Astrocyte of the spinal cord (primary cell): ENCODE measurements around the gene HOXD12.

Source experiments
- DNase-seq: peaks from one replicate; pipeline ENCODE4 v3.0.0; 2011; ENCODE audit warnings: low read depth, low spot score
- H3K4me3 ChIP-seq: 2 replicates; pipeline ENCODE4 v1.5.1; 2011; ENCODE audit warnings: low read depth, mild to moderate bottlenecking, low read length, moderate library complexity
- CTCF ChIP-seq: IDR thresholded peaks from 2 replicates; pipeline ENCODE4 v1.5.1; 2012; ENCODE audit warnings: low read depth, mild to moderate bottlenecking, low read length, inconsistent platforms
- in situ Hi-C: cut with HindIII; loops from 2 replicates; pipeline ENCODE4 v1.10.0; 2017; ENCODE audit warnings: low sequenced_read_pairs

Gene HOXD12

DNA sequence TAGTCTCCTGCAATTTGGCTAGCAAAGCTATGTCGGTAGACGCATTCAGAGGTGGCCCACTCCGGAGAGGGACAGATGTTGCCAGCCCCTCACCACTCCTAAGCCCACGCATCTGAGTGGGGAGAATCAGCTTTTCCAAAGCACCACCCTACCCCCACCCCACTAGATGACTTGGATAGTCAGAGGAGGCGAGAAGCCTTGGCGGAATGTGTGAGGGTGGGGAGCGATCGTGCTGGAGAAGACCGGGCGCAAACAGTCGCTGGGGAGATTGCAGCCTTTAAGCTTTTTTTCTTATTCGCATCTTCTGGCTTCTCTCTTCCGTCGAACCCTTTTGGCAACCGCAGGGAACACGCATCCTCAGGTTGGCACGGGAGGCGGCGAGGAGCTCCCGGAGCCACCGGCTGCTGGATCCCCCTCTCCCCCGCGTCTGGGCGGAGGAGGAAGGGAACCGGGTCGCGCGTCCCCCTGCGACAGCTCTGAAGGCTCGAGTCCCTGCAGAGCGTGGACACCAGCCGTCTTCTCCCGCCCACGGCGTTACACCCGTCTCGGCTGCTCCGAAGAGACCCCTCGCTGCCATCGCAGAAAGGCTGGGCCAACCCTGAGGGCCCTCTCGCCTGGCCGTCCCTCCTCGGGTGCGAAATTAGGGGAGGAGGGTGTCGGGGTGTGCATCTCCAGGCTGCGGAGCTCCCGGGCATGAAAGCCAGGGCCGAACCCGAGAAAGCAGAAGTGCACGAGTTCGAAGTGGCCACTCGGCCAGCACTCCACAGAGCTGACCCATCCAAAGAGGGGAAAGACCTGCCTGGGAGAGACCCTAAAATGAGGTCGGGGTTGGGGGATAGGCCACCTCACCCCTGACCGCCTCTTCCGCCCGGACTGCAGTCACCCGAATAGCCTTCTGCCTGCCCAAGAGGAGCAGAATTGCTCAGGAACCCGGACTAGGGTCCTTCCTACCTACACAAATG lies 28.0 kb upstream of the HOXD12 start:
- no peak for DNase-seq
- in situ Hi-C loops, result no loop called here
- TF ChIP-seq CTCF, result no peak
- H3K4me3 ChIP-seq, result no peak overlapping the region

DNA sequence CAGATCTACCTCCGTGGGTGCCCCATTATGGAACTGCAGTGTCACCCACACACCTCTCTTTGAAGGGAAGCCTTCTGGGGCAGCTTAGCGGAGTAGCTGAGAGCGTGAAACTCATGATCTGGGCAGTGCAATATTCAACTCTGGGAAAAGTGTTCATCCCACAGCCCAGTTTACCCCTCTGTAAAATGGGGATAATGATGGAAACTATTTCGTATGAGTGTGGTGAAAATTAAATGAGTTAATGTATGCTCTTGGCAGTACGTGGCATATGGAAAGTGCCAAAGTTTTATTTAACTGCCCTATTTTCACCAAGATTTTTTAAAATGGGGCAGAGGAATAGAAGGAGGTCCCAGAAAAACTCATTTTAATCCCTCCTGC lies 27.3 kb upstream of the HOXD12 start:
- DNase-seq, result no peak
- in situ Hi-C loops, result no loop called here
- H3K4me3 ChIP-seq, result no peak overlapping the region
- no peak for TF ChIP-seq CTCF

DNA sequence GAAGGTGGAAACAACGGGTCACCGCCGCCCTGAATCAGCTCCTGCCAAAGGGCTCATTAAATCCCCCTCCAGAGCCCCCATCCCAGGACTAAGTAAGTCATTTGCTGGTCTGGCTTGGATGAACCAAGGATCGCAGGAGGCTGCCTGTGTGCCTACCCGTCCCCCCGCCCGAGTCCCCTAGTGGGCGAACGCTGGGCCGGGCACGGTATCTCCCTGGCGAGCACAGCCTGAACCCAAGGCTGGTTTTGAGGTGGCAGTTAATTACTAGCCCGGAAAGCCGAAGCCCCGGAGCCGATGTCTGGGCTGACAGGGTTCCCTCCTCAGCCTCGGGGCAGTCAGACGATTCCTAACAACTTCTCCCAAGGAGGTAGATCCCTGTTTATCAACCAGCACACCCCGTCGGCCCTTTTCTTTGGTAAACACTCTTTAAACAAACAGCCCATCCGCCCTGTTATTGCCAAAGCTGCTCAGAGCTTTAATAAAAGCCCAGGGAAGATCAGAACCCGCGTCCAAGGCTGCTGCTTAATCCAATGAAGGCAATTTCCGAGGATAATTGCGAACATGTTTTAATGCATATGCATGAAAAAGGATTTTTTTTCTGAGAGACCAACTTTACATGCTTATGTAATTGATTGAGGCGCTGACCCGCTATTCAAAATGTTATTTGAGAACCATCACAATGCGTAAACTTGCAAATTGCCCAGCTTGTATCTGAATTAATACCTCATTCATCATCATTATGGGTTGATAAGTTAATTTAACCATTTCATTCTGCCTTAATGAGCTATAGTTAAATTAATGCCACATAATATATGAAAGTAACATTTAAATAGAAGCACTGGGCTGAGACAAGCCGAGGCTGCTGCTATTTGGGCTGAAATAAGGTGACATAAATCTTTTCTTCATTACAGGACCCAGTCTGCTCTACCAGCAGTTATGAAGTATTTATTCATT lies 26.4 kb upstream of the HOXD12 start:
- no peak overlapping the region for H3K4me3 ChIP-seq
- DNase-seq, result no peak
- TF ChIP-seq CTCF, result no peak
- in situ Hi-C loops, result no loop called here

DNA sequence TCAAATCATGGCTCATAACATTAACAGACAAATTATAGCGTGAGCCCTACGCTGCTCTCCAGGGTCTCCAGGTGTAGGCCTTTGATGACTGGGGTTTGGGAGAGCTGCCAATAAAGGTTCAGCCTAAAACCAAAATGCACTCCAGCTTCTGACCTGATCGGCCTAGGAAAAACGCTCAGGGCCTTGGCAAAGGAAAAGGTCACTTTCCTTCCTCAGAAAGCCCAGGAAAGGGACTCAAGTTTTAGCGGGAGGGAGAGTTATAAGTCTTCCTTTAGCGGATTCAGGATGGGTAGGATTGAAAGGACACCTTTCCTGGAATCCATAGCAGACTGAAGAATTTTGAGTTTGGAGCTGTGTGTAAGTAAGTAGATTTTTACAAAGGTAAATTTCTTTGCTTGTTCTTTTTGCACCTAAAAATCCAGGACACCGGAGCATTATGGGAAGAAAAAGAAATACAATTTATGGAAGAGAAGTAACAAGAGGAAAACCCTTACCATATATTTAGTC lies 24.6 kb upstream of the HOXD12 start:
- in situ Hi-C loops, result no loop called here
- DNase-seq, result no peak
- H3K4me3 ChIP-seq, result no peak overlapping the region
- TF ChIP-seq CTCF, result no peak

- DNase-seq, result no peak
- in situ Hi-C loops, result no loop called here
- no peak for TF ChIP-seq CTCF
- no peak overlapping the region for H3K4me3 ChIP-seq
These were observed 24.1 kb upstream of the HOXD12 start for GRCh38 chr2:176075481-176075880.

DNA sequence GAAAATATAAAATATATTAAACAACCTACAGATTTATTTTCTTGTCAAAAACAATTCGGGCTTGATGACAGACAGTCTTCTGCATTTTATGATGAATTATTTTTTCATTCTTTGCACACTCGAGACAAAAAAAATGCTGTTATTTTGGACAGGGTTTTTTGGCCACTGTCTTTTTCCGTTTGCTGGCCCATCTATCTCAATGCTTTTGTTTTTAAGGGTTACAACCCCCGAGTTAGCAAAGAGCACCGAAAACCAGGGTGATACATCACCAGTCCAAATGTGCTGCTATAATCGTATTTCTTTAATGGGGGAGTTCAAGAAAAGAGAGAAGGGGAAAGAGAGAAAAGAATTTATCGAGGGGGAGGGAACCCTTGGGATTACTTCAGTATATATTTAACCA lies 23.5 kb upstream of the HOXD12 start:
- in situ Hi-C loops, result no loop called here
- no peak overlapping the region for H3K4me3 ChIP-seq
- DNase-seq, result no peak
- no peak for TF ChIP-seq CTCF
